Spleen (tissue), 7 donors: ENCODE data around the gene NT5DC4.

Experiments used
- POLR2A ChIP-seq, 3 donors: fragments of 450-650 bp; IDR thresholded peaks; one replicate each; pipeline ENCODE4 v1.5.1; 2017; ENCODE audit warnings: antibody characterized with exemption in 3 of 3, mild to moderate bottlenecking in 1 of 3
- TF ChIP-seq, protein P1 (sequence below), 11 experiments: fragments of 200-600 bp in 7 of 11; fragments of 450-650 bp in 4 of 11; sonication (generic) in 4 of 11; IDR thresholded peaks in 8 of 11; conservative IDR thresholded peaks in 3 of 11; 1 replicate in 7 of 11; 2 replicates in 4 of 11; pipeline versions ENCODE4 v1.4.0 to v1.8.0; 2016 to 2021; ENCODE audit warnings: antibody characterized with exemption in 11 of 11, inconsistent platforms in 4 of 11, mild to moderate bottlenecking in 1 of 11
- donor health status: DM: no; HTN: no; CAD: no; lungs with moderate emphysema.
- donor health status: DM: no; HTN: no; CAD: no.
- donor health status: DM: no; HTN: no; CAD: no.

DNA sequence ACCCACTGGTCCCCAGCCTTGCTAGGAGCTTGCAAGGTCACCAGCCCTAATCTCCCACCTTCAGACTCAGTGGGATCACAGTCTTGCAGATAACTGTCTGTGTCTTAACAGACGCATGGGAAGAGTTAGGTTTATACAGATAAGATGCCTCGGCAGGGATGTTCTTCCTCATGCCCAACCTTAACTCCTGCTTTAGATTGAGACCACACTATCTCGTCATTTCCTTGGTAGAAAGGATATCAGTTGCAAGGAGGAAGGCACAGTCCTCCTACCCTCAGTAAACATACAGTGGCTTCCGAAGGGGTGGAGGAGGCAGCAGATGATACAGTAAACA is 7.2 kb downstream of the NT5DC4 start:
- TF ChIP-seq POLR2A (IDR thresholded peaks at IDR 0.05): no peak
- TF ChIP-seq, protein P1, sequence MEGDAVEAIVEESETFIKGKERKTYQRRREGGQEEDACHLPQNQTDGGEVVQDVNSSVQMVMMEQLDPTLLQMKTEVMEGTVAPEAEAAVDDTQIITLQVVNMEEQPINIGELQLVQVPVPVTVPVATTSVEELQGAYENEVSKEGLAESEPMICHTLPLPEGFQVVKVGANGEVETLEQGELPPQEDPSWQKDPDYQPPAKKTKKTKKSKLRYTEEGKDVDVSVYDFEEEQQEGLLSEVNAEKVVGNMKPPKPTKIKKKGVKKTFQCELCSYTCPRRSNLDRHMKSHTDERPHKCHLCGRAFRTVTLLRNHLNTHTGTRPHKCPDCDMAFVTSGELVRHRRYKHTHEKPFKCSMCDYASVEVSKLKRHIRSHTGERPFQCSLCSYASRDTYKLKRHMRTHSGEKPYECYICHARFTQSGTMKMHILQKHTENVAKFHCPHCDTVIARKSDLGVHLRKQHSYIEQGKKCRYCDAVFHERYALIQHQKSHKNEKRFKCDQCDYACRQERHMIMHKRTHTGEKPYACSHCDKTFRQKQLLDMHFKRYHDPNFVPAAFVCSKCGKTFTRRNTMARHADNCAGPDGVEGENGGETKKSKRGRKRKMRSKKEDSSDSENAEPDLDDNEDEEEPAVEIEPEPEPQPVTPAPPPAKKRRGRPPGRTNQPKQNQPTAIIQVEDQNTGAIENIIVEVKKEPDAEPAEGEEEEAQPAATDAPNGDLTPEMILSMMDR (IDR thresholded peaks at IDR 0.05 in 8 of 11, conservative IDR thresholded peaks at IDR 0.05 in 3 of 11): no peak
